GM18867 (cell line): ENCODE results near the gene TFRC.
"Not testable (repeated sequence)": the region's sequence is repeated elsewhere in the genome, so short reads cannot be mapped to it uniquely, and the experiment has no call there.

Source experiments
- ATAC-seq: cut with Tn5 transposase; IDR thresholded peaks from one replicate; pipeline ENCODE4 v1.9.1; 2021; ENCODE audit warnings: mild to moderate bottlenecking, moderate library complexity; ENCODE audit not compliant: unreplicated experiment

The TFRC gene

DNA sequence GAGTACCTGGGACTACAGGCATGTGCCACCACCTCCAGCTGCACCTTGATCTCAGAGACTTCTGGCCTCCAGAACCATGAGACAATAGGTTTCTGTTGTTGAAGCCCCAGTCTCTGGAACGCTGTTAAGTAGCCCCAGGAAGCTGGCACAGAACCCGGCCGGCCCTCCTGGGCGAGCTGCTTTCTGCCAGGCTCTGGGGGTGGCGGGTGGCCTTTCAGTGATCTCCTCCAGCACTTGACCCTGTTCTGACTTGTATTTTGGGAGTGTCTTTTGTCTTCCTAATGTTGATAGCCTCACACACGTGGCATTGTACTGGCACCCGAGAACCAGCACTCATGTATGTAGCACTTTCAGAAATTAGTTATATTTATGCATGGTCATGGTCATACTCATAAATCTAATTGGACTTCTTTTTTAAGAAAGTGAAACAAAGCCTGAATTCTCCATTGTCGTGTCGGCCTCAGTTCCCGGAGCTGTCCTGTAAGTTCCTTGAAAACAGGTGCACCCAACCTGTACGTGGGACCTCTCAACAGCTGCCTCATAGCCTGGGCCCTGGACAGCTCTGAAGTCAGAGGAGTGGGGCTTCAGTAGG, 74.0 kb downstream of the TFRC start:
- ATAC-seq, result no peak

GRCh38 chr3:196005338-196005737, 76.6 kb downstream of the TFRC start:
- not testable (repeated sequence) for ATAC-seq

DNA sequence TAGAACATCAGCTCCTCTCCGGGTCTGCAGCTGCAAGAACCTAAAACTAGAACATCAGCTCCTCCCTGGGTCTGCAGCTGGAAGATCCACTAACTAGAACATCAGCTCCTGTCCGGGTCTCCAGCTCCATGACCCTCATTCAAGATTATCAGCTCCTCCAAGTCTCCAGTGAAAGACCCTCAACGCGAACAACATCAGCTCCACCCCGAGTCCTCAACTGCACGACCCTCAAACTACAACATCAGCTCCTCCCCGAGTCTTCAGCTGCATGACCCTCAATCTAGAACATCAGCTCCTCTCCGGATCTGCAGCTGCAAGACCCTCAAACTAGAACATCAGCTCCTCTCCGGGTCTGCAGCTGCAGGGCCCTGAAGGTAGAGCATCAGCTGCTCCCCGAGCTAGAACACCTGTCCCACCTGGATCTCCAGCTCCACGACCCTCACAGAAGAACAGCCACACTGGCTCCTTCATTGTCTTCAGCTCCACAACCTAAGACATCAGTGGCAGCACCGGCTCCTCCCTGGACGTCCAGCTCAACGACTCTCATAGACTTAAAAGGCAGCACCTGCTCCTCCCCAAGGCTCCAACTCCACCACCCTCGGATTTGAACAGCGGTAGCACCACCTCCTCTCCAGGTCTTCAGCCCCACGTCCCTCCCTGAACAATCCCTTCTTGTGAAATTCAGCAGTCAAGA, 77.4 kb downstream of the TFRC start:
- not testable (repeated sequence) for ATAC-seq

- ATAC-seq, result no peak
These were observed 78.3 kb downstream of the TFRC start for GRCh38 chr3:196003611-196004010.

GRCh38 chr3:196002721-196003120, 79.2 kb downstream of the TFRC start:
- not testable (repeated sequence) for ATAC-seq

- not testable (repeated sequence) for ATAC-seq
These were observed 80.7 kb downstream of the TFRC start for GRCh38 chr3:196001240-196001639.

GRCh38 chr3:196000360-196000950, 81.4 kb downstream of the TFRC start:
- not testable (repeated sequence) for ATAC-seq

DNA sequence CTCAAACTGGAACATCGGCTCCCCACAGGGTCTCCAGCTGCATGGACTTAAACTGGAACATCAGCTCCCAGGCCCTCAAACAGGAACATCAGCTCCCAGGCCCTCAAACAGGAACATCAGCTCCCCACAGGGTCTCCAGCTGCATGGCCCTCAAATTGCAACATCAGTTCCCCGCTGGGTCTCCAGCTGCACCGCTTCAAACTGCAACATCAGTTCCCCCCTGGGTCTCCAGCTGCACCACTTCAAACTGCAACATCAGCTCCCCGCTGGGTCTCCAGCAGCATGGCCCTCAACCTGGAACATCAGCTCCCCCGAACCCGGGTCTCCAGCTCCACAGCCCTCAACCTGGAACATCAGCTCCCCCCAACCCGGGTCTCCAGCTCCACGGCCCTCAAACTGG, 82.0 kb downstream of the TFRC start:
- ATAC-seq, result no peak
